GM12878 (cell line): Measurements from ENCODE around the gene SLC37A1. TPM values are rescaled to one million over a fixed set of nuclear protein-coding genes. Genes with fewer than 3 reads are reported as not detected.

Experiments
- BACH1 ChIP-seq: fragments of 450-650 bp; IDR thresholded peaks from 2 replicates; pipeline ENCODE4 v1.6.1; 2017; ENCODE audit warnings: mild to moderate bottlenecking, borderline replicate concordance
- CBX3 ChIP-seq: fragments of 200-600 bp; sonication (generic); IDR thresholded peaks from 2 replicates; pipeline ENCODE4 v1.6.1; 2016; ENCODE audit warnings: low read depth, borderline replicate concordance
- E2F8 ChIP-seq: fragments of 450-650 bp; IDR thresholded peaks from 2 replicates; pipeline ENCODE4 v1.6.1; 2018; ENCODE audit warnings: mild to moderate bottlenecking, low read depth, moderate library complexity; ENCODE audit not compliant: partially characterized antibody
- EGR1 ChIP-seq, 2 experiments: IDR thresholded peaks; 1 replicate in 1 of 2; 2 replicates in 1 of 2; pipeline ENCODE4 v1.6.1; 2011 to 2012; ENCODE audit warnings: low read depth in 2 of 2, low read length in 2 of 2, borderline replicate concordance in 1 of 2, mild to moderate bottlenecking in 1 of 2, moderate library complexity in 1 of 2
- FOXM1 ChIP-seq: IDR thresholded peaks from 2 replicates; pipeline ENCODE4 v1.6.1; 2012; ENCODE audit warnings: low read depth, mild to moderate bottlenecking, inconsistent platforms, low read length, moderate library complexity
- GATAD2B ChIP-seq: fragments of 450-650 bp; conservative IDR thresholded peaks from 2 replicates; pipeline ENCODE4 v1.6.1; 2017; ENCODE audit warnings: low read depth, mild to moderate bottlenecking, moderate library complexity
- HDGF ChIP-seq: fragments of 450-650 bp; IDR thresholded peaks from 2 replicates; pipeline ENCODE4 v1.6.1; 2016; ENCODE audit warnings: antibody characterized with exemption
- MYB ChIP-seq: fragments of 150-350 bp; IDR thresholded peaks from 2 replicates; pipeline ENCODE4 v1.6.1; 2014; ENCODE audit warnings: mild to moderate bottlenecking, low read depth, low read length, borderline replicate concordance
- NFYA ChIP-seq: IDR thresholded peaks from 2 replicates; pipeline ENCODE4 v1.6.1; 2011; ENCODE audit warnings: low read depth, mild to moderate bottlenecking, low read length, improper control_type of control experiment, borderline replicate concordance
- NKRF ChIP-seq: fragments of 450-650 bp; conservative IDR thresholded peaks from 2 replicates; pipeline ENCODE4 v1.6.1; 2017; ENCODE audit warnings: mild to moderate bottlenecking, moderate library complexity
- POLR2A ChIP-seq: IDR thresholded peaks from 2 replicates; pipeline ENCODE4 v1.6.1; 2011; ENCODE audit warnings: low read depth, mild to moderate bottlenecking, low read length
- POLR2AphosphoS2 ChIP-seq: IDR thresholded peaks from 2 replicates; pipeline ENCODE4 v1.6.1; 2011; ENCODE audit warnings: low read depth, mild to moderate bottlenecking, low read length, improper control_type of control experiment, moderate library complexity
- RAD51 ChIP-seq: fragments of 450-650 bp; IDR thresholded peaks from 2 replicates; pipeline ENCODE4 v1.6.1; 2016; ENCODE audit warnings: moderate library complexity, mild to moderate bottlenecking, inconsistent platforms
- SKIL ChIP-seq: fragments of 450-650 bp; IDR thresholded peaks from 2 replicates; pipeline ENCODE4 v1.6.1; 2017; ENCODE audit warnings: mild to moderate bottlenecking, low read depth, inconsistent platforms; ENCODE audit not compliant: poor library complexity, severe bottlenecking
- SPI1 ChIP-seq: IDR thresholded peaks from 2 replicates; pipeline ENCODE4 v1.6.1; 2011; ENCODE audit warnings: low read depth, mild to moderate bottlenecking, low read length, moderate library complexity, borderline replicate concordance; ENCODE audit not compliant: insufficient read depth
- SUPT20H ChIP-seq: IDR thresholded peaks from 2 replicates; pipeline ENCODE4 v1.6.1; 2011; ENCODE audit warnings: low read depth, mild to moderate bottlenecking, low read length, moderate library complexity, borderline replicate concordance; ENCODE audit not compliant: control insufficient read depth
- TARDBP ChIP-seq: IDR thresholded peaks from 2 replicates; pipeline ENCODE4 v1.6.1; 2016; ENCODE audit warnings: borderline replicate concordance
- ZNF687 ChIP-seq: fragments of 450-650 bp; IDR thresholded peaks from 2 replicates; pipeline ENCODE4 v1.6.1; 2017; ENCODE audit warnings: mild to moderate bottlenecking, moderate library complexity
- polyA plus RNA-seq, 11 experiments: library from polyadenylated mRNA; depleted of rRNA in 4 of 11; unstranded in 6 of 11; stranded (reverse) in 5 of 11; fragments of >200 nt; fragmentation: Nextera tagmentation in 4 of 11; fragmentation: Illumina TruSeq in 1 of 11; extraction: Ambion mirVana in 4 of 11; extraction: Trizol in 1 of 11; gene quantifications; 1 replicate in 1 of 11; 2 replicates in 10 of 11; pipeline versions ENCODE4 v1.2.1 to v1.2.3, GENCODE V29; 2011 to 2016; ENCODE audit warnings: inconsistent platforms in 2 of 11, missing spikeins in 2 of 11, low read depth in 1 of 11
- total RNA-seq, 4 experiments: library from RNA; depleted of rRNA in 3 of 4; stranded (reverse); fragments of >200 nt in 3 of 4; fragmentation: Illumina TruSeq in 1 of 4; extraction: Trizol in 1 of 4; gene quantifications; 2 replicates each; pipeline versions ENCODE4 v1.2.1 to v1.2.3, GENCODE V29; 2013 to 2021

Gene SLC37A1
- total and polyA plus RNA-seq, 10 of the 15 experiments (the other 5 are each of a cell fraction or from before 2014, with no cell fraction given) = 1.1 to 35.5 (median 24.4) TPM

- TF ChIP-seq E2F8 (no peak), SPI1 (no peak), BACH1 (peak; percentile 46; the same call in 1 of the 2 replicates), NFYA (no peak), ZNF687 (peak; percentile 56), SUPT20H (no peak), CBX3 (no peak), POLR2AphosphoS2 (no peak), POLR2A (peak; percentile 80), MYB (no peak), GATAD2B (peak; percentile 71), NKRF (peak; percentile 58), RAD51 (no peak), HDGF (0 out of 2 replicates have a peak, but pooled peaks have one; percentile 29), TARDBP (no peak), FOXM1 (no peak), EGR1 (IDR thresholded peaks at IDR 0.05; ENCODE audit: borderline replicate concordance in 1 of 2, low read depth in 2 of 2, low read length in 2 of 2) (peak in 1 of 2 experiments; percentile 68; a peak in 2 of 3 replicates), SKIL (no peak)
Observed at GRCh38 chr21:42513985-42514882, 582 bp downstream of the SLC37A1 start (continued).
